Skeletal muscle satellite cell (primary cell): Measurements from ENCODE around the gene PLEKHM1.
A peak's percentile ranks its signal among the peaks of the same experiment; 100 is the strongest.

Experiments
- H3K27me3 ChIP-seq: 2 replicates; pipeline ENCODE4 v1.7.0; 2013; ENCODE audit warnings: low read length; ENCODE audit not compliant: control insufficient read depth, insufficient read depth
- H3K36me3 ChIP-seq: 2 replicates; pipeline ENCODE4 v1.7.0; 2013; ENCODE audit warnings: mild to moderate bottlenecking, control low read depth, low read length; ENCODE audit not compliant: insufficient read depth
- H3K4me1 ChIP-seq: 2 replicates; pipeline ENCODE4 v1.7.0; 2013; ENCODE audit warnings: low read length; ENCODE audit not compliant: control insufficient read depth, insufficient read depth
- H3K4me2 ChIP-seq: 2 replicates; pipeline ENCODE4 v1.7.0; 2013; ENCODE audit warnings: mild to moderate bottlenecking, low read length
- H3K4me3 ChIP-seq: 2 replicates; pipeline ENCODE4 v1.7.0; 2013; ENCODE audit warnings: low read length
- H3K9ac ChIP-seq: 2 replicates; pipeline ENCODE4 v1.7.0; 2013; ENCODE audit warnings: mild to moderate bottlenecking, low read depth, low read length, moderate library complexity
- H3K9me3 ChIP-seq: replicated peaks from 2 replicates; pipeline ENCODE4 v1.7.0; 2013; ENCODE audit warnings: mild to moderate bottlenecking, control low read depth, low read length

The PLEKHM1 gene

DNA sequence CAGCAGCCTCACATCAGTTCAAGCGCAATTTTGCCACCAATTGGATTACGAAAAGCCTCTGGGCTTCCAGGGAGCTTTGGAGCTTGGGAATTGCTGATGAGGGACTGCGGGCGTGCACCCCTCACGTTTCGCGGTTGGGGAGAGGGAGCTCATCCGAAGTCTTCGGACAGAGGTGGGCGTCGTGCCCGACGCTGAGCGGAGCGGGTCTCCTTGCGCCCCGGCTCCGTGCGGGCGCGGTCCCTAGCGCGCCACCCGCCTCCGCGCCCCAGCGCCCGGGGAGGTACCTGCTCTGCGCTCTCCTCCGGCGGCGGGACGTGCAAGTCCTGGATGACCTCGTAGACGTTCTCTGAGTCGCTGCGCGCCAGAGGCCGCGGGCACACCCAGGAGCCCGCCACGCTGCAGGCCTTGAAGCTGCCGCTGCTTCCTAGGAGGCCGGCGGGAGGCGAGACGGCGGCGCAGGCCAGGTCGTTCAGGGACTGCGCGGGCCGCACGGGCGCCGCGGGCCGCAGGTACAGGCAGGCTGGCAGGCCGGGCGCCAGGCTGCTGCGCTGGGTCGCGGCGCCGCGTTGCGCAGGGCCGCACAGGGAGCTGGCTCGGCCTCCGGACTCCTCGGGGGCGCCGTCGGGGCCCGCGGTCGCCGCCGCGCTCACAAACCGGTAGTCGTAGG, 61.0 kb downstream of the PLEKHM1 start:
- Histone ChIP-seq H3K9me3 (no peaks in the 10 kb centered on the region), H3K36me3 (no peaks in the 10 kb centered on the region), H3K9ac (no peak overlapping the region), H3K27me3 (peaks cover 33% of the 10 kb centered on the region), H3K4me3 (no peak overlapping the region), H3K4me2 (peak overlapping the region; percentile 15), H3K4me1 (peaks cover 22% of the 10 kb centered on the region)

- H3K9ac ChIP-seq: no peak overlapping the region
- no peak overlapping the region for H3K4me3 ChIP-seq
- no peak overlapping the region for H3K4me2 ChIP-seq
- H3K36me3 ChIP-seq: no peaks in the 10 kb centered on the region
- H3K27me3 ChIP-seq: peaks cover 33% of the 10 kb centered on the region
- H3K9me3 ChIP-seq: no peaks in the 10 kb centered on the region
- peaks cover 22% of the 10 kb centered on the region for H3K4me1 ChIP-seq
Observed at GRCh38 chr17:45428931-45429338, 61.6 kb downstream of the PLEKHM1 start.

DNA sequence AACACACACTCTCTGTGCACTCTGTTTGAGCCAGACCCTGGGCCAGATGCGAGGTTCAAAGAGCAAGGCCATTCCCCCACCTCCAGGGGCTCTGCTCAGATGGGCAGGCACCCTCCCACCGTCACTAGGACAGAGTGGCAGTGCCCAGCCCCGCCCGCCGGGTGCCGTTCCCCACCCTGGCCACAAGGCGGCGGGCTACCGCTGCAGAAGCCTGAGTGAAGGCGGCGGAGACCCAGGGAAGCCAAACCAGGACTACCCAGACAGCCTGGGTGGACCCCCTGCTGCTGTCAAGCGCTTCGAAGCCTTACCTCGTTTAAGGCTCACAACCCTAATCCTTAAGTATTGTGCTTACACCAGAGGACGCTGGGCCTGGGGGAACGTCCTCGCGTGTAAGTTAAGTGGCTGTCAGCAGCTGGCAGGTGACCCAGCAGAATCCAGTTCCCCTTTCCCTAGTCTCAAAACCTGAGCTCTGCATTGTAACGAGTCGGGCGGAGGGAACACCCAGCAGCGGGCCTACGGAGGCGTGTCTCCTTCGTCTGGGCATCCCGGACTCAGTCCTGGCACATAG, 62.4 kb downstream of the PLEKHM1 start:
- Histone ChIP-seq H3K4me1 (peaks cover 22% of the 10 kb centered on the region), H3K36me3 (no peaks in the 10 kb centered on the region), H3K9ac (no peak overlapping the region), H3K4me2 (peak overlapping the region; percentile 59), H3K9me3 (no peaks in the 10 kb centered on the region), H3K27me3 (peaks cover 33% of the 10 kb centered on the region), H3K4me3 (no peak overlapping the region)

- H3K4me3 ChIP-seq: no peak overlapping the region
- peaks cover 19% of the 10 kb centered on the region for H3K4me1 ChIP-seq
- H3K36me3 ChIP-seq: no peaks in the 10 kb centered on the region
- H3K27me3 ChIP-seq: peaks cover 33% of the 10 kb centered on the region
- no peaks in the 10 kb centered on the region for H3K9me3 ChIP-seq
- no peak overlapping the region for H3K9ac ChIP-seq
- H3K4me2 ChIP-seq: no peak overlapping the region
Observed at GRCh38 chr17:45427181-45427835, 63.2 kb downstream of the PLEKHM1 start.

DNA sequence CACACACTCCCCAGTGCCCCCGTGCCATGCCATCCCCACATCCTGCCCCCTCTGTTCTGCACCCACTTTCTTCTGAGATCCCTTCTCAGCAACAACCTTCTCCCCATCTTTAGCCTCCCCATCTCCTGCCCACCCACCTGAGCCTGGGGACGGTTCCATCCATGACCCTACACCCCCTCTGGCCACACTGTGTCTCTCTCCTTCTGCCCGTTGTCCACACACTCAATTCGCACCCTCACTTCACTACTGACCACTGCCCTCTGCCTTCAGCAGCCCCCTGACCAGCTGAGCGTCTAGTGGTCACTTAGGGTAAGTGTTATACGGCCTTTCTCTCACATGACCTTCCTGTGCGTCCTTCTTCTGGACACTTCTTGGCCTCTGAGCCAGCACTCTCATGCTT, 64.0 kb downstream of the PLEKHM1 start:
- Histone ChIP-seq H3K4me2 (no peak overlapping the region), H3K36me3 (no peaks in the 10 kb centered on the region), H3K9ac (no peak overlapping the region), H3K4me3 (no peak overlapping the region), H3K9me3 (no peaks in the 10 kb centered on the region), H3K4me1 (peaks cover 14% of the 10 kb centered on the region), H3K27me3 (peaks cover 31% of the 10 kb centered on the region)

DNA sequence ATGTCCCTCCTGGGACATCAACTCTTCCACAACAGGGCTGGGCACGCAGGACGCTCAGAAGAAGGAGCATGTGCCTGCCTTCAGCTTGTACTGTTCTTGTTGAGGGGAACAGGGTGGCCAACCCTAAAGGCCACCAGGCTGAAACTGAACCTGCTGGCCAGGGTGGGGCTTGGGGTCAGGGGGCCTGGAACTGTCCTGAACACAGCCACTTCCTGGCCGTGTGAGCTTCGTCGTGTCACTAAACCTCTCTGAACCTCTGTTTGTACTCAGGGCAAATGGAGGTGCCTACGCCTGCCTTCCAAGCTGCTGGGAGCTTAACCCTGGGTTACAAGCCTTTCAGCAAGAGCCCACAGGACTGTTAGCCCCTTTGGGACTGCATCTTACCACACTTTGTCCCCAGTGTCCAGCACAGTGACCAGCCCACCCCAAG, 64.5 kb downstream of the PLEKHM1 start:
- H3K9ac ChIP-seq: no peak overlapping the region
- peaks cover 26% of the 10 kb centered on the region for H3K27me3 ChIP-seq
- no peak overlapping the region for H3K4me2 ChIP-seq
- H3K36me3 ChIP-seq: no peaks in the 10 kb centered on the region
- no peaks in the 10 kb centered on the region for H3K9me3 ChIP-seq
- no peak overlapping the region for H3K4me3 ChIP-seq
- H3K4me1 ChIP-seq: peaks cover 8% of the 10 kb centered on the region

DNA sequence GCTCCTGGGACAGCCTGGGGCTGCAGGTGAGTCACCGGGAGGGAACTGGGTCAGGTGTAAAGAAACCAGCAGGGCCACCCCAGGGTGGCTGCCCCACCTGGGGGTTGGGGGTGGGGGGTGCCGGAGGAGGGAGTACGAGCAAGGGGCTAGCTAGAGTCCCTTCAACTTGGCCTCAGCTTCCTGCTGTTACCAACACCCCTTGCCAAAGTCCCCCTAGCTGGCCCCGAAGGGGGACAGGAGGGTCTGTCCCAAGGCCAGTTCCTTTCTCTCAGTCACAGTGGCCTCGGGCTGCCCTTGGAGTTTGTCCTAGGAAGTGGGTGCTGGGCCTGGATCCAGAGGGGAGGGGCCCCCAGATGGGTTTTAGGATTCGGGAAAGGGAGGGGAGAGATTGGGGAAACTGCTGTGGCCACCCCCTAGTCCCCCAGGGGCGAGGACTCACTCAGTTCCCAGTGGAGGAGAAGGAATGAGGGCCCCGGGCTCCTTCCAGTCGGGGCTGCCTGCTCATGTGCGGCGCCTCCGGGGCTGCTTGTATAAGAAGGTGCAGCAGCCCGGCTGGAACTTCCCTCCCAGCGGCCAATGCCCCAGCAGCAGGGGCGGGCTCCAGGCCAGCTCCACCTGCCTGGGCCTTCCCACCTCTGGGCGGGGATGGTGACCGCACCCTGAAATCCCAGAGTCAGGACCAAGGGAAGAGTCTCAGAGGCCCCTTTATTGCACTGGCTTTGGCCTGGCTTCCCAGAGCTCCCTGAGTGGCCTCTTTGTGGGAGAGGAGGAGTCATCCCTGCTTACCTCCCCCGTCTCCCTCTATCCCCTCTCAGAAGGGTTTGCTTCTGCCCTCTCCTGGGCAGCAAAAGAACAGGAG, 65.2 kb downstream of the PLEKHM1 start:
- Histone ChIP-seq H3K9ac (no peak overlapping the region), H3K9me3 (no peaks in the 10 kb centered on the region), H3K4me1 (peaks cover 4% of the 10 kb centered on the region), H3K27me3 (peaks cover 20% of the 10 kb centered on the region), H3K36me3 (no peaks in the 10 kb centered on the region), H3K4me2 (no peak overlapping the region), H3K4me3 (no peak overlapping the region)

GRCh38 chr17:45424769-45425124, 65.8 kb downstream of the PLEKHM1 start:
- no peak overlapping the region for H3K4me3 ChIP-seq
- no peak overlapping the region for H3K4me2 ChIP-seq
- no peak overlapping the region for H3K9ac ChIP-seq
- H3K36me3 ChIP-seq: no peaks in the 10 kb centered on the region
- peaks cover 4% of the 10 kb centered on the region for H3K4me1 ChIP-seq
- no peaks in the 10 kb centered on the region for H3K9me3 ChIP-seq
- H3K27me3 ChIP-seq: peaks cover 14% of the 10 kb centered on the region

DNA sequence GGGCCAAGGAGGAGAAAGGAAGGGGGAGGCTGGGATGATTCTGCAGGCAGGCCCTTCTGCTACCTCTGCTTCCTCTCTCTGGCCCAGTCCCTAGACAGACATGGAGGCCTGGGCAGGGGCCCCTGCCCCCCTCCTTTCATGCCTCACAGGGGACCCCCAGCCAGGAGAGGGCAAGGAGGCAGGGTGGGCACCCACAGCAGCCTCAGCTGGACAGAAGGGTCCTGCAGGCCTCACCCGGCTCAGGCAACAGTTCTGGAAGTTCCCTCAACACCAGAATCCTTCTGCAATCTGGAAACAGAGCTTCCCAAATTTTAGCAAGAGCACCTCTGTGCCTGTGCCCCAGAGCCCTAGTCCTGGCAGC, 66.6 kb downstream of the PLEKHM1 start:
- Histone ChIP-seq H3K9ac (no peak overlapping the region), H3K27me3 (peaks cover 7% of the 10 kb centered on the region), H3K36me3 (no peaks in the 10 kb centered on the region), H3K4me1 (peaks cover 4% of the 10 kb centered on the region), H3K4me2 (no peak overlapping the region), H3K9me3 (no peaks in the 10 kb centered on the region), H3K4me3 (no peak overlapping the region)

DNA sequence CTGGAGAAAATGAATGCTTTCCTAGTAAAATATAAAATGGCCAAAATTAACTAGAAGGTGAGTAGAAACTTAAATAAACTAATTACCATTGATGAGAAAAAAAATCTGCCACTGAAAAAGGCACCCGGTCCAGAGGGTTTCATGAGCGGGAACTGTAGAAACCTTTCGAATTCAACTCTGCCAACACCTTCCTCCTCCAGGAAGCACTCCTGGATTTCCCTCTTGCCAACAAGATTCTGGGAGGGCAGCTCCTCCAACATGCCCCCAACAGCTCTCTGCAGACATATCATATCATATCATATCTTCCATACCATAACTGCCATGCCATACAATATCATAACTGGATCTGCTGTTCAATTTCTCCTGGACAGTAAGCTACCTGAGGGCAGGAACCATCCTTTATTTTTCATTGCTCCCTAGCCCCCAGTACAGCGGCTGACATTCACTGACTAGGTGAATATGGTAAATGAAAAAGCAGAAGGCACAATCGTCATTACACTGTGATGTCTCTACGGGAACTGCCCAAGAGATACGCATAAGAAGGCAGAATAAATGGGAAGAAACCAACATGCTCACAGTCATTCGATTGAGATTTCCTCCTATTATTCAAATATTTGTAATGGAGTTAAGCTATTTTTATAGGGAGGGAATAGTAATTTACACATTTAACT, 67.1 kb downstream of the PLEKHM1 start:
- H3K36me3 ChIP-seq: no peaks in the 10 kb centered on the region
- H3K4me1 ChIP-seq: peaks cover 4% of the 10 kb centered on the region
- no peak overlapping the region for H3K4me3 ChIP-seq
- H3K4me2 ChIP-seq: no peak overlapping the region
- H3K27me3 ChIP-seq: peaks cover 2% of the 10 kb centered on the region
- no peak overlapping the region for H3K9ac ChIP-seq
- H3K9me3 ChIP-seq: no peaks in the 10 kb centered on the region
